ENCODE results near the gene IL12RB1.

GRCh38 chr19:18021121-18021755 lies 65.5 kb downstream of the IL12RB1 start:
- TF ChIP-seq, protein P1, sequence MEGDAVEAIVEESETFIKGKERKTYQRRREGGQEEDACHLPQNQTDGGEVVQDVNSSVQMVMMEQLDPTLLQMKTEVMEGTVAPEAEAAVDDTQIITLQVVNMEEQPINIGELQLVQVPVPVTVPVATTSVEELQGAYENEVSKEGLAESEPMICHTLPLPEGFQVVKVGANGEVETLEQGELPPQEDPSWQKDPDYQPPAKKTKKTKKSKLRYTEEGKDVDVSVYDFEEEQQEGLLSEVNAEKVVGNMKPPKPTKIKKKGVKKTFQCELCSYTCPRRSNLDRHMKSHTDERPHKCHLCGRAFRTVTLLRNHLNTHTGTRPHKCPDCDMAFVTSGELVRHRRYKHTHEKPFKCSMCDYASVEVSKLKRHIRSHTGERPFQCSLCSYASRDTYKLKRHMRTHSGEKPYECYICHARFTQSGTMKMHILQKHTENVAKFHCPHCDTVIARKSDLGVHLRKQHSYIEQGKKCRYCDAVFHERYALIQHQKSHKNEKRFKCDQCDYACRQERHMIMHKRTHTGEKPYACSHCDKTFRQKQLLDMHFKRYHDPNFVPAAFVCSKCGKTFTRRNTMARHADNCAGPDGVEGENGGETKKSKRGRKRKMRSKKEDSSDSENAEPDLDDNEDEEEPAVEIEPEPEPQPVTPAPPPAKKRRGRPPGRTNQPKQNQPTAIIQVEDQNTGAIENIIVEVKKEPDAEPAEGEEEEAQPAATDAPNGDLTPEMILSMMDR (IDR thresholded peaks at IDR 0.05; ENCODE audit: low read depth, low read length, poor library complexity, severe bottlenecking), result no peak
- no peak for TF ChIP-seq EZH2phosphoT487 (IDR thresholded peaks at IDR 0.05; ENCODE audit: borderline replicate concordance, low read length)
